T-helper 2 cell (primary cell): ENCODE measurements around the gene KIF27.
"Not testable (repeated sequence)": the region's sequence is repeated elsewhere in the genome, so short reads cannot be mapped to it uniquely, and the experiment has no call there.

ENCODE experiments used
- DNase-seq, 5 experiments: peaks; one replicate each; pipeline versions ENCODE4 v3.0.0 to v3.0.0-alpha.2; 2012 to 2022
- total RNA-seq, 2 donors: gene quantifications; one replicate each; lab custom pipeline; 2026; lab: John Stamatoyannopoulos, UW

The KIF27 gene
- total RNA-seq = 5.6 to 9.3 reads per million in 2 donors

GRCh38 chr9:83920927-83921707 is at the start of gene KIF27:
KIF27 (minus strand) TSS chr9:83921432; CDS start chr9:83915591, 5,841 bp downstream.
- peak; percentile 90 to 96 (median 90) for DNase-seq

DNA sequence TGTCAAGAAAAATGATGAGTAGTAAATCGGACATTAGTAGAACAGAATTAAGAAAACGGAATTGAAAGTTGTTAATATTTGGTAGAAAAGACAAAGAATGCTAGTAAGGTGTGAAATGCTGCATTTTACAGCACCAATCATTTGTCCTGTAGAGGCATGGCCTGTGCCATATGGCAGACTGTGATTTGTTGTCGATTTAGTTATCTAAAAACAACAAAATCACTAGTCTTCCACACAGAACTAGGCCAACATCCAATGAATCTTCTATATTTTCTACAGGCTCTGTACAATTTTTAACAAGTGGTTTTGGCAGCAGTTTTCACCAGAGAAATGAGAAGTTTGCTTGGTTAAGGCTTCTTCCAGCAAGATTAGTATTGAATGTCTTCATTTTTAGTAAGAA is 48.4 kb upstream of the KIF27 start:
- no peak for DNase-seq

- no peak for DNase-seq
Measured at GRCh38 chr9:83967073-83967472, 45.8 kb upstream of the KIF27 start.

- DNase-seq = no peak
Measured at GRCh38 chr9:83966209-83966582, 45.0 kb upstream of the KIF27 start.

DNA sequence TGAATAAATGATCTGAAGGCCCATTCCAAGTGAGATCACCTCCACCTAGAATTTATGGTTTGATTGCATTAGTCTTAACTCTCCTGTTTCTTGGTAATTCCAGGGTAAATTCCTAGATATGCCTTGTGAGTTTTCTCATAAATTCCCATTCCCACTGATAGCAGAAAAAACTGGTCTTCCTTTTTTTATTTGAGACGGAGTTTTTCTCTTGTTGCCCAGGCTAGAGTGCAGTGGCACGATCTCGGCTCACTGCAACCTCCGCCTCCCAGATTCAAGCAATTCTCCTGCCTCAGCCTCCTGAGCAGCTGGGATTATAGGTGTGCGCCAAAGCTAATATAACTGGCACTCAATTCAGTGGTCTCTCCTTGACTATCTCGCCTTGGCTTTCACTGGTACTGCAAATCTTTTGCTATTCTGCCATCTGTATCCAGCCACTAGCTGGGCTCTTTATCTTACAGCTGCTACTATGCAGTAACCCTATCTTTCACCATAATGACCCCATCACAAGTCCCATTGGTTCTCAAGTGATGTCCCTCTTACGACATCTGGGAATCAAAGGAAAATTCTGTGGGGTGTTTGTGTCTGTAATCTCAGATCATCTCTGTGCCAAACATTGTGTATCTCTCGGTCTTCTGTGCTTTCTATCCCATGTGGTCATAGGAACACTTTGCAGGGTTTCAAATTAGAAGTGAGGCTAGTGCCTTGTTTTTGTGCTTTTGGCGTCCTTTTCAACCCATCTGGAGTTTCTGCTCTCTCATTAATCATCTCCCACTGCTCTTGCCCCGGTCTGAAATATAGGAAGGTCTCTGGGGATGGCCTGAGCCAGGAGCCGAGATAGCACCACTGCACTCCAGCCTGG is 44.3 kb upstream of the KIF27 start:
- DNase-seq = no peak

- no peak for DNase-seq
Measured at GRCh38 chr9:83964973-83965349, 43.7 kb upstream of the KIF27 start.

DNA sequence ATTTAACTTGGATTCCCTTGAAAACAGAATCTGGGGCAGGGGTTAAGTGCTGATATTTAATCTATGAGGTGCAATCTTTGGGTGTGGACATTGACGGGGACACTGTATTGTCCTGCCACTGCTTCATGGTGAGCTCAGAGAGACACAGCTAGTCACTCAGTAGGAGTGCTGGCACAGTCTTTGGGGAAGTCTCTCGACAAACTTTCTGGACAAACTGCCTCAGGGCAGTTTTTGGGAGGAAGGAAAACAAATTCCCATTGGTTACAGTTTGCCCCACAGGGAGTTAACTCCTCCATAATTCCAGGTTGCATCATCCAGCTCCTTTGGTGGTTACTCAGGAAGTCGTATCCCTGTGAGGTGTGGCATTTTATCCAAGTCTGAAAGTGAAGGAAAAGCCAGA is 40.9 kb upstream of the KIF27 start:
- DNase-seq = no peak

DNA sequence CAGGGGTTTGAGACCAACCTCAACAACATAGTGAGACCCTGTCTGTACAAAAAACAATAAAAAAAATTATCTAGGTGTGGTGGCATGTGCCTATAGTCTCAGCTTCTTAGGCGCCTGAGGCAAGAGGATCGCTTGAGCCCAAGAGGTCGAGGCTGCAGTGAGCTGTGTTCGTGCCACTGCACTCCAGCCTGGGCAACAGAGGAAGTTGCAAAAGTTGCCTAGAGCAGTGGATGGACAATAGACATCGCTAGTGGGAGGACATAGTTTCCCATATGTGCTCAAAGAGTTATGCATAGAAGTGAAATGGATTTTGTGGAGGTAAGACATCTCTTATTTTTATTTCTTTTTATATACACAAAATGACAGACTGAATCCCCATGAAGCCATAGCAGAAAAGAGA is 39.8 kb upstream of the KIF27 start:
- DNase-seq = no peak

- no peak for DNase-seq
Measured at GRCh38 chr9:83959061-83959460, 37.8 kb upstream of the KIF27 start.

- DNase-seq = no peak
Measured at GRCh38 chr9:83957248-83957513, 35.9 kb upstream of the KIF27 start.

GRCh38 chr9:83956436-83957247 is 35.4 kb upstream of the KIF27 start:
- DNase-seq = peak; percentile 13 to 81 (median 47)

DNA sequence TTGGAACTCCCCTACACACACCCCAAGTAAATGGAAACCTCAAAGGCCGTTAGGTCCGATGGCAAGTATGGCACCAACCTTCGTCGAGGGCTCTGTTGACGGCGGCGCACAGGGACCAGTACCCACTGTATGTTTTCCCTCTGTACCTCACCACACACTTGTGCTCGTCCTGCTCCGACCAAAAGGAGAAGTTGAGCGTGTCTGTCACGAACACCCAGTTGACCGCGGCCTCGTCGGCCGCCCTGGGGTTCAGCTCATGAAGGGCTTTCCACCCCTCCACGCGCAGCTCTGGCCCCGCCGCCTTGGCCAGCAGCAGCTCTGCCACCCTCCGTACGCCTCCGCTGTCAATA is 34.8 kb upstream of the KIF27 start:
- peak in 2 of 5 experiments; percentile 13 to 55 for DNase-seq

- not testable (repeated sequence) for DNase-seq
Measured at GRCh38 chr9:83948096-83948495, 26.9 kb upstream of the KIF27 start.

GRCh38 chr9:83940590-83941303 is 19.5 kb upstream of the KIF27 start:
- no peak for DNase-seq

- DNase-seq = peak in 2 of 5 experiments; percentile 44 to 70
Measured at GRCh38 chr9:83937861-83938455, 16.7 kb upstream of the KIF27 start.

- DNase-seq = no peak
Measured at GRCh38 chr9:83936523-83936922, 15.3 kb upstream of the KIF27 start.

- DNase-seq = no peak
Measured at GRCh38 chr9:83935276-83935935, 14.2 kb upstream of the KIF27 start.

DNA sequence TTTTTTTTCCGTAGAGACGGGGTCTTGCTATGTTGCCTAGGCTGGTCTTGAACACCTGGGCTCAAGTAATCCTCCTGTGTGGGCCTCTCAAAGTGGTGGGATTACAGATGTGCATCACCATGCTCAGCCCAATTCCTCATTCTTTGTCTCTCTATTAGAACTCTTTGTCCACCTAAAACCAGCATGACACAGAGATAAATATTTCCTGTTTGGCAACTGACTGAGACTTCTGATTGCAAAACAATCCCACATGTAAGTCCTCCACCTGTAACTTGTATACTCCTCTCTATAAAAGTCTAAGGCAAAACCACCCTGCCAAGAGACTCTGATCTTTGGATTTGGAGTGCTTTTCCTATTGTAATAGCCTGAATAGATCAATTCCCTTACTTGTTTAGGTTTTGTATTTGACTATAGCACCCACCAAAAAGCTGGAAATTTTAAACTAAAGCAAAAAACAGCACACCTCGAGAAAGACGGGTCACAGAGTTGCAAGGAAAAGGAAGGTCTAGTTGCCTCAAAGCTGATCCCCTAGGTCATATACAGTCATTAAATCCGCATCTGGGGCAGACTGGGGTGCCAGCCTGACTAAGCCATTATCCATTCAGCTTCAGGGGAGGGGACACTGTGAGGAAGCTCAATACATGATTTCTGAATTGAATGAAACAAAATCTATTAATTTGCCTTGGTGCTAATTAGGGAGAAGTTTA is 13.5 kb upstream of the KIF27 start:
- no peak for DNase-seq

- no peak for DNase-seq
Measured at GRCh38 chr9:83933790-83934189, 12.6 kb upstream of the KIF27 start.

GRCh38 chr9:83932851-83933250 is 11.6 kb upstream of the KIF27 start:
- peak in 1 of 5 experiments; percentile 17 for DNase-seq

DNA sequence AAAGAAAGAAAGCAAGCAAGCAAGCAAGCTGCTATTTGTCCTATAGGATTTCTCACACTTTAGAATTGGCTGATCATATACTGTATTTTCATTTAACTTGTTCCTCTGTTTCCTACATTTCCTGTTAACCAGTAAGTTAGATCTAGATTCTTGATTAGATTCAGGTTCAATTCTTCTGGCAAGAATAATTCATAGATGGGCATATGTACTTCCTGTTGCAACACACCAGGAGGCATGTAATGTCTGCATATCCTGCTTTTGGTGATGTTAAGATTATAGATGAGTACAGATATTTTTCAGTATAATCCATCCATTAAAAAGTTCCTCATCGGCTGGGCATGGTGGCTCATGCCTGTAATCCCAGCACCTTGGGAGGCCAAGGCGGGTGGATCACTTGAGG is 10.8 kb upstream of the KIF27 start:
- peak in 1 of 5 experiments; percentile 52 for DNase-seq
